Endothelial cell of umbilical vein (primary cell): ENCODE data around the gene B4GALNT3. TPM values are rescaled to one million over a fixed set of nuclear protein-coding genes. Genes with fewer than 3 reads are reported as not detected.

Experiments used
- BruUV-seq: library from RNA; stranded (reverse); fragments of 400-500 nt; replicated peaks from 2 replicates; lab custom pipeline; 2021; lab: Mats Ljungman, UMichigan
- CTCF ChIA-PET: fragments of 300-600, 350-600 bp; sonication (Branson Sonifier 250); formaldehyde crosslinking; loops from one replicate; lab custom pipeline; 2021; ENCODE audit warnings: antibody characterized with exemption, inconsistent platforms; lab: Charles Lee
- POLR2A ChIA-PET: fragments of 300-600, 350-600 bp; sonication (Branson Sonifier 250); formaldehyde crosslinking; loops from one replicate; lab custom pipeline; 2021; ENCODE audit warnings: antibody characterized with exemption, inconsistent platforms; lab: Charles Lee
- DNase-seq: peaks from one replicate; pipeline ENCODE4 v3.0.0-alpha.2; 2011; ENCODE audit warnings: low read depth, low spot score
- FAIRE-seq: peaks from 2 replicates; lab custom pipeline; 2011; peaks lifted over from hg19 to GRCh38; lab: Jason Lieb, UNC
- H2AFZ ChIP-seq: 2 replicates; pipeline ENCODE4 v1.6.0; 2012; ENCODE audit warnings: low read depth, low read length, control low read depth, inconsistent platforms
- H3K27ac ChIP-seq: 2 replicates; pipeline ENCODE4 v1.5.1; 2011; ENCODE audit warnings: low read depth, mild to moderate bottlenecking, control low read depth, low read length, moderate library complexity; ENCODE audit not compliant: insufficient read depth
- H3K27me3 ChIP-seq, 2 experiments: 2 replicates each; pipeline versions ENCODE4 v1.6.0 to v1.6.1; 2011; ENCODE audit warnings: low read length in 2 of 2, mixed read lengths in 1 of 2; ENCODE audit not compliant: control insufficient read depth in 2 of 2, insufficient read depth in 2 of 2
- H3K36me3 ChIP-seq, 2 experiments: 2 replicates in 1 of 2; 3 replicates in 1 of 2; pipeline ENCODE4 v1.5.1; 2011; ENCODE audit warnings: low read length in 2 of 2, mild to moderate bottlenecking in 1 of 2, moderate library complexity in 1 of 2; ENCODE audit not compliant: control insufficient read depth in 2 of 2, insufficient read depth in 2 of 2; ENCODE audit errors: extremely low read depth in 1 of 2
- H3K4me1 ChIP-seq: 3 replicates; pipeline ENCODE4 v1.5.1; 2011; ENCODE audit warnings: mild to moderate bottlenecking, low read length; ENCODE audit not compliant: control insufficient read depth, insufficient read depth; ENCODE audit errors: extremely low read depth
- H3K4me2 ChIP-seq: 2 replicates; pipeline ENCODE4 v1.6.1; 2011; ENCODE audit warnings: low read length, control low read depth, mixed read lengths; ENCODE audit not compliant: insufficient read depth
- H3K4me3 ChIP-seq, 3 experiments: fragments of 200-600 bp in 1 of 3; sonication (generic), shearing (Covaris generic) in 1 of 3; replicated peaks in 1 of 3; 2 replicates each; pipeline ENCODE4 v1.5.1; 2011 to 2016; ENCODE audit warnings: control low read depth in 3 of 3, low read length in 3 of 3, mild to moderate bottlenecking in 2 of 3, inconsistent platforms in 1 of 3, low read depth in 1 of 3, moderate library complexity in 1 of 3; ENCODE audit not compliant: insufficient read depth in 1 of 3
- H3K79me2 ChIP-seq: 2 replicates; pipeline ENCODE4 v1.6.0; 2012; ENCODE audit warnings: low read length, inconsistent platforms; ENCODE audit not compliant: control insufficient read depth, insufficient read depth
- H3K9ac ChIP-seq: replicated peaks from 2 replicates; pipeline ENCODE3; 2011; ENCODE audit warnings: low read length, control low read depth; ENCODE audit not compliant: insufficient read depth; ENCODE audit errors: extremely low read depth
- H3K9me1 ChIP-seq: replicated peaks from 3 replicates; pipeline ENCODE4 v1.6.0; 2011; ENCODE audit warnings: mild to moderate bottlenecking, low read length; ENCODE audit not compliant: control insufficient read depth, insufficient read depth; ENCODE audit errors: extremely low read depth
- H3K9me3 ChIP-seq: replicated peaks from 2 replicates; pipeline ENCODE4 v1.5.1; 2012; ENCODE audit warnings: low read length, inconsistent platforms; ENCODE audit not compliant: control insufficient read depth, insufficient read depth
- H4K20me1 ChIP-seq: replicated peaks from 2 replicates; pipeline ENCODE3; 2011; ENCODE audit warnings: mild to moderate bottlenecking, low read length; ENCODE audit not compliant: control insufficient read depth, insufficient read depth; ENCODE audit errors: extremely low read depth
- EZH2 ChIP-seq: IDR thresholded peaks from 2 replicates; pipeline ENCODE4 v1.6.1; 2012; ENCODE audit warnings: borderline replicate concordance, low read depth, mild to moderate bottlenecking, moderate library complexity, low read length, inconsistent platforms; ENCODE audit not compliant: severe bottlenecking
- FOS ChIP-seq: IDR thresholded peaks from 2 replicates; pipeline ENCODE4 v1.6.1; 2011; ENCODE audit warnings: mild to moderate bottlenecking, low read length, moderate library complexity, borderline replicate concordance; ENCODE audit not compliant: insufficient read depth
- GATA2 ChIP-seq: IDR thresholded peaks from 2 replicates; pipeline ENCODE4 v1.7.0; 2011; ENCODE audit warnings: low read depth, mild to moderate bottlenecking, moderate library complexity, mixed read lengths, low read length; ENCODE audit not compliant: insufficient read length, insufficient read depth
- JUN ChIP-seq: IDR thresholded peaks from 2 replicates; pipeline ENCODE4 v1.6.1; 2011; ENCODE audit warnings: borderline replicate concordance, low read depth; ENCODE audit not compliant: insufficient read length, insufficient read depth
- MYC ChIP-seq: IDR thresholded peaks from one replicate; pipeline ENCODE4 v1.6.1; 2011; ENCODE audit warnings: mild to moderate bottlenecking, low read depth, low read length
- POLR2A ChIP-seq: IDR thresholded peaks from 2 replicates; pipeline ENCODE4 v1.6.1; 2012; ENCODE audit warnings: low read depth, mild to moderate bottlenecking, control low read depth, low read length
- POLR2AphosphoS5 ChIP-seq: IDR thresholded peaks from 2 replicates; pipeline ENCODE4 v1.6.1; 2012; ENCODE audit warnings: low read depth, mild to moderate bottlenecking, control low read depth, low read length, moderate library complexity; ENCODE audit not compliant: insufficient read depth
- dilution Hi-C: fragments of 300-500 bp; cut with MboI; formaldehyde crosslinking; loops from one replicate; pipeline ENCODE4 v1.15.0; 2019; ENCODE audit warnings: low sequenced_read_pairs; ENCODE audit not compliant: extremely low pct_ligation_motif_present
- intact Hi-C: fragments of 100-400 bp; cut with micrococcal nuclease; formaldehyde crosslinking; loops from one replicate; pipeline ENCODE4 v1.10.0; 2022
- polyA plus RNA-seq, 4 experiments: library from polyadenylated mRNA; depleted of rRNA in 3 of 4; stranded (reverse) in 3 of 4; unstranded in 1 of 4; fragments of >200 nt; gene quantifications; 2 replicates each; pipeline versions ENCODE4 v1.2.1 to v1.2.3, GENCODE V29; 2011 to 2012; ENCODE audit warnings: missing spikeins in 1 of 4
- total RNA-seq: library from RNA; stranded (reverse); gene quantifications from 2 replicates; pipeline ENCODE4 v1.2.3, GENCODE V29; 2021
- TF ChIP-seq, protein P1 (sequence below), 2 donors: IDR thresholded peaks; 1 replicate in 1 of 2; 2 replicates in 1 of 2; pipeline ENCODE4 v1.5.1; 2011; ENCODE audit warnings: low read length in 2 of 2, mild to moderate bottlenecking in 2 of 2, moderate library complexity in 2 of 2, control low read depth in 1 of 2, inconsistent platforms in 1 of 2, low read depth in 1 of 2; ENCODE audit not compliant: insufficient read depth in 1 of 2; ENCODE audit errors: extremely low read depth in 1 of 2
- TF ChIP-seq, protein P2 (sequence below): IDR thresholded peaks from 2 replicates; pipeline ENCODE4 v1.6.1; 2011; ENCODE audit not compliant: insufficient read depth, insufficient read length

The B4GALNT3 gene
- total and polyA plus RNA-seq, 2 donors (not counting 3 experiments of a cell fraction or from before 2014, with no cell fraction given): 0.07 TPM; not detected in 1

DNA sequence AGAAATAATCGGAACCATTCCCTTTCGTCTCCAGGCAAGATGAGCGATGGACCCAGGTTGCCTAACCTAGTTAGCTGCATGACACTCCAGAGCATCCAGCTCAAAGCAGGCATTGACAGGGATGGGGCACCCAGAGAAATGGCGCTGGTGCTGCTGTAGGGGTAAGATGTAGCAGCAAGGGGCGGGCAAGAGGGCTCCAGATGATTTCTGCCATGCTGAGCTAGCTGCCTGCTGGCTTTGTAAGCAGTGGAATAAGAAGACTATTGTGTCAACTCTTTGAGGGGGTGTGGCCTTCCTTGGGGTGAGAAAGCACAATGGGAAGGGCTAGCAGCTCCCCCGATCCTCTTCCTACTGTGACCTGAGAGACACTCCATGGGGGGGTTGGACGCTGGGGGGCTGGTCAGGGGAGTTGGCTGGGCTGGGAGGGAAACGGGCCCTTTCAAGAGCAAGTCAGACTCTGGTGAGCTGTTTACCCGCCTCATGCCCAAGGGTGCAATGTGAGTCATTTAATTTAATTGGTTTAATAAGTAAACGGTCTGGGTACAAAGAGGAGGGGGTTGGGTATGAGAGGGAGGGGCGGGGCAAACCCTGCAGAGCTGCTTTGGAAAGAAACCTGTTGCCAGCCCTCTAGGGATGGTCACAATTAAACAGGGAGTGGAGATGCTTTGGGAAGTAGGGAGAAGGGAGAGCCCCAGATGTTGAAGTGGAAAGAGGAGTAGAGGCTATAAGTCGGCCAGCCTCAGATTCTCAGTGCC is 50.5 kb downstream of the B4GALNT3 start:
- no peak for TF ChIP-seq FOS
- CTCF ChIA-PET: interaction anchor here (0.7 to 2.1 kb wide), 10 partner anchors 9 to 68 kb away, joined by 3 to 8 read pairs (median 4); no protein-coding TSS in a partner anchor
- BruUV-seq: no TSS peak
- peak; percentile 19 for DNase-seq
- FAIRE-seq: no peak
- POLR2A ChIA-PET: interaction anchor here (1.5 kb wide), 1 partner anchor 29 kb away, joined by 6 read pairs; no protein-coding TSS in a partner anchor
- Histone ChIP-seq H3K4me1 (peaks cover 22% of the 10 kb centered on the region), H3K9me1 (no peaks in the 10 kb centered on the region), H3K36me3 (no peaks in the 10 kb centered on the region), H3K27me3 (peaks cover 0 to 2% of the 10 kb centered on the region in 2 experiments), H3K79me2 (no peaks in the 10 kb centered on the region), H3K9me3 (no peaks in the 10 kb centered on the region), H3K4me3 (no peak overlapping the region), H2AFZ (peak overlapping the region; percentile 23), H3K27ac (peak overlapping the region; percentile 46), H4K20me1 (no peaks in the 10 kb centered on the region), H3K9ac (no peak overlapping the region), H3K4me2 (peak overlapping the region; percentile 38)
- dilution Hi-C loops: no loop called here
- intact Hi-C loops: no loop called here

DNA sequence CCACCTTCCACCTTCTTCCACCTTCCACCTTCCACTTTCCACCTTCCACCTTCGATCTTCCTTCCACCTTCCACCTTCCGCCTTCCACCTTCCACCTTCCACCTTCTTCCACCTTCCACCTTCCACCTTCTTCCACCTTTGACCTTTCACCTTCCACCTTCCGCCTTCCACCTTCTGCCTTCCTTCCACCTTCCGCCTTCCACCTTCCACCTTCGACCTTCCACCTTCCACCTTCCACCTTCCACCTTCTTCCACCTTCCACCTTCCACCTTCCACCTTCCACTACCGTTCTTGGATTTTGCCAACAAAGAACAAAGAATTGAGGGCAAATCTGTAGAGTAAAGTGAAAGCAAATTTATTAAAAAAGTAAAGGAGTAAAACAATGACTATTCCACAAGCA is 53.2 kb downstream of the B4GALNT3 start:
- no peaks in the 10 kb centered on the region for H3K79me2 ChIP-seq
- H3K9ac ChIP-seq: no peak overlapping the region
- POLR2A ChIA-PET: no interaction called here
- DNase-seq (no peak), FAIRE-seq (no peak)
- H3K27ac ChIP-seq: no peak overlapping the region
- no peaks in the 10 kb centered on the region for H3K36me3 ChIP-seq
- TF ChIP-seq, protein P1, sequence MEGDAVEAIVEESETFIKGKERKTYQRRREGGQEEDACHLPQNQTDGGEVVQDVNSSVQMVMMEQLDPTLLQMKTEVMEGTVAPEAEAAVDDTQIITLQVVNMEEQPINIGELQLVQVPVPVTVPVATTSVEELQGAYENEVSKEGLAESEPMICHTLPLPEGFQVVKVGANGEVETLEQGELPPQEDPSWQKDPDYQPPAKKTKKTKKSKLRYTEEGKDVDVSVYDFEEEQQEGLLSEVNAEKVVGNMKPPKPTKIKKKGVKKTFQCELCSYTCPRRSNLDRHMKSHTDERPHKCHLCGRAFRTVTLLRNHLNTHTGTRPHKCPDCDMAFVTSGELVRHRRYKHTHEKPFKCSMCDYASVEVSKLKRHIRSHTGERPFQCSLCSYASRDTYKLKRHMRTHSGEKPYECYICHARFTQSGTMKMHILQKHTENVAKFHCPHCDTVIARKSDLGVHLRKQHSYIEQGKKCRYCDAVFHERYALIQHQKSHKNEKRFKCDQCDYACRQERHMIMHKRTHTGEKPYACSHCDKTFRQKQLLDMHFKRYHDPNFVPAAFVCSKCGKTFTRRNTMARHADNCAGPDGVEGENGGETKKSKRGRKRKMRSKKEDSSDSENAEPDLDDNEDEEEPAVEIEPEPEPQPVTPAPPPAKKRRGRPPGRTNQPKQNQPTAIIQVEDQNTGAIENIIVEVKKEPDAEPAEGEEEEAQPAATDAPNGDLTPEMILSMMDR (IDR thresholded peaks at IDR 0.05; ENCODE audit: extremely low read depth in 1 of 2, insufficient read depth in 1 of 2, low read depth in 1 of 2, low read length in 2 of 2): no peak
- TF ChIP-seq FOS: no peak
- no peak for TF ChIP-seq POLR2AphosphoS5
- TF ChIP-seq POLR2A: no peak
- no peak for TF ChIP-seq MYC
- TF ChIP-seq, protein P2, sequence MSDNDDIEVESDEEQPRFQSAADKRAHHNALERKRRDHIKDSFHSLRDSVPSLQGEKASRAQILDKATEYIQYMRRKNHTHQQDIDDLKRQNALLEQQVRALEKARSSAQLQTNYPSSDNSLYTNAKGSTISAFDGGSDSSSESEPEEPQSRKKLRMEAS: no peak
- TF ChIP-seq GATA2: no peak
- TF ChIP-seq EZH2: no peak
- no peak for TF ChIP-seq JUN
- H3K9me1 ChIP-seq: no peaks in the 10 kb centered on the region
- CTCF ChIA-PET: no interaction called here
- dilution Hi-C loops: no loop called here
- H3K4me2 ChIP-seq: no peak overlapping the region
- no peaks in the 10 kb centered on the region for H4K20me1 ChIP-seq
- H3K4me1 ChIP-seq: peaks cover 22% of the 10 kb centered on the region
- no peak overlapping the region for H2AFZ ChIP-seq
- no peaks in the 10 kb centered on the region for H3K9me3 ChIP-seq
- H3K27me3 ChIP-seq: peaks cover 12 to 16% of the 10 kb centered on the region in 2 experiments
- no TSS peak for BruUV-seq
- intact Hi-C loops: no loop called here
- H3K4me3 ChIP-seq: no peak overlapping the region
